Adrenal gland (tissue), 12 donors: ENCODE results near the gene FBRSL1. TPM values are rescaled to one million over a fixed set of nuclear protein-coding genes. Genes with fewer than 3 reads are reported as not detected.

Experiments
- DNase-seq, 7 donors: peaks; one replicate each; pipeline ENCODE4 v3.0.0-alpha.2; 2019 to 2020
- H3K27ac ChIP-seq, 5 donors: fragments of 200-600 bp; sonication (generic) in 4 of 5; 1 replicate in 3 of 5; 2 replicates in 2 of 5; pipeline versions ENCODE4 v1.5.1 to v1.8.0; 2016 to 2020; ENCODE audit warnings: mild to moderate bottlenecking in 1 of 5
- H3K27me3 ChIP-seq: fragments of 200-600 bp; 2 replicates; pipeline ENCODE4 v1.8.0; 2021
- H3K36me3 ChIP-seq, 2 donors: fragments of 200-600 bp; replicated peaks in 1 of 2; 1 replicate in 1 of 2; 2 replicates in 1 of 2; pipeline versions ENCODE4 v1.5.1 to v1.8.0; 2018 to 2022
- H3K4me1 ChIP-seq, 2 donors: fragments of 200-600 bp; replicated peaks in 1 of 2; 1 replicate in 1 of 2; 2 replicates in 1 of 2; pipeline versions ENCODE4 v1.5.1 to v1.8.0; 2018 to 2021
- H3K4me3 ChIP-seq, 4 donors: fragments of 200-600 bp; sonication (generic) in 3 of 4; one replicate each; pipeline ENCODE4 v1.5.1; 2016 to 2018
- H3K9me3 ChIP-seq, 3 donors: fragments of 200-600 bp; sonication (generic) in 1 of 3; replicated peaks in 1 of 3; 1 replicate in 2 of 3; 2 replicates in 1 of 3; pipeline versions ENCODE4 v1.5.1 to v1.8.0; 2016 to 2021
- POLR2A ChIP-seq, 2 donors: fragments of 450-650 bp; IDR thresholded peaks; one replicate each; pipeline ENCODE4 v1.6.1; 2017; ENCODE audit warnings: antibody characterized with exemption in 2 of 2, mild to moderate bottlenecking in 2 of 2, moderate library complexity in 1 of 2
- WGBS, 4 donors: extraction: QIAGEN DNeasy Blood & Tissue Kit in 2 of 4; methylation state at CpG; one replicate each; pipeline versions ENCODE4 v1.1.5 to v1.1.7; 2013 to 2017; 5-methylcytosine and 5-hydroxymethylcytosine counted together
- intact Hi-C, 2 donors: fragments of 100-400 bp; cut with DNase I; formaldehyde crosslinking; loops; one replicate each; pipeline versions ENCODE4 v1.14.1 to v1.15.0; 2022 to 2023
- polyA plus RNA-seq, 3 donors: library from polyadenylated mRNA; stranded (reverse); fragments of 200-250 nt in 2 of 3; fragments of 350-450 nt in 1 of 3; fragmentation: Illumina TruSeq in 1 of 3; extraction: RNeasy Lipid Tissue Mini Kit (QIAGEN cat#74804) in 1 of 3; gene quantifications; one replicate each; pipeline ENCODE4 v1.2.3, GENCODE V29; 2013 to 2014
- total RNA-seq, 9 donors: library from RNA; depleted of rRNA in 4 of 9; stranded (reverse); fragments of >200 nt in 4 of 9; fragments of 120-200 nt in 1 of 9; fragmentation: NEBNext Ultra II Directional in 1 of 9; extraction: Animal tissue kit (Norgen Biotek cat#: 25700) in 1 of 9; gene quantifications; one replicate each; pipeline versions ENCODE4 v1.1.0 to v1.2.4, GENCODE V29; 2013 to 2023
- TF ChIP-seq, protein P1 (sequence below), 6 experiments: fragments of 450-650 bp in 4 of 6; fragments of 200-600 bp in 2 of 6; sonication (generic) in 1 of 6; IDR thresholded peaks; 1 replicate in 5 of 6; 2 replicates in 1 of 6; pipeline versions ENCODE4 v1.5.1 to v1.8.0; 2016 to 2021; ENCODE audit warnings: antibody characterized with exemption in 6 of 6, mild to moderate bottlenecking in 2 of 6, moderate library complexity in 1 of 6
- donor health status: healthy with polysubstance abuse.
- donor health status: Bipolar disorder and iron deficiency.
- donor health status: DM: yes; HTN: yes; CAD: no.
- donor health status: DM: no; HTN: no; CAD: no.
- donor health status: DM: no; HTN: no; CAD: no.
- donor health status: DM: yes; HTN: yes; CAD: no.

The FBRSL1 gene
- total and polyA plus RNA-seq, 12 donors, result 5.3 to 63.8 (median 26.9) TPM

DNA sequence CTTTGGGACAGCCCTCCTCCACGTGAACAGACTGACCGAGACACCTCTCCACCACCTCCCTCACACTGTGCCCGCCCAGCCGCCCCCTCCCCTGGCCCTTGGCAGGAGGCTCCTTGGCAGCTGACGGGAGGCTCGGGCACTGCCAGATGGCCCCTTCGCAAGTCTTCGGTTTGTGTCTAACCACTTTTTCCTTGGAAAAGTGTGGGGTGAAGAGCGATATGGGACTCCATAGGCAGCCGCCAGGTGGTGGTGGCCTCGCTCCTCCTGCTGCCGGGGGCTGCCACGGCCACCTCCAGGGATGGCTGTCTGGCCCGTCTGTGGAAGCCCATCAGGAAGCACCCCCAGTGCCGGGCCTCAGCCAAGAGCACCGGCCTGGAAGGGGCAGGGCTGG, 61.7 kb downstream of the FBRSL1 start:
- Histone ChIP-seq H3K36me3 (peaks cover 0 to 13% of the 10 kb centered on the region in 2 donors), H3K4me1 (peaks cover 0 to 9% of the 10 kb centered on the region in 2 donors), H3K4me3 (no peak overlapping the region), H3K9me3 (no peaks in the 10 kb centered on the region), H3K27ac (no peak overlapping the region), H3K27me3 (no peaks in the 10 kb centered on the region)
- 85 to 91% (median 90%) methylated on average over 8 to 16 of the region's 16 CpGs for WGBS, 4 donors
- intact Hi-C loops, result no loop called here
- no peak for DNase-seq
- TF ChIP-seq, protein P1, sequence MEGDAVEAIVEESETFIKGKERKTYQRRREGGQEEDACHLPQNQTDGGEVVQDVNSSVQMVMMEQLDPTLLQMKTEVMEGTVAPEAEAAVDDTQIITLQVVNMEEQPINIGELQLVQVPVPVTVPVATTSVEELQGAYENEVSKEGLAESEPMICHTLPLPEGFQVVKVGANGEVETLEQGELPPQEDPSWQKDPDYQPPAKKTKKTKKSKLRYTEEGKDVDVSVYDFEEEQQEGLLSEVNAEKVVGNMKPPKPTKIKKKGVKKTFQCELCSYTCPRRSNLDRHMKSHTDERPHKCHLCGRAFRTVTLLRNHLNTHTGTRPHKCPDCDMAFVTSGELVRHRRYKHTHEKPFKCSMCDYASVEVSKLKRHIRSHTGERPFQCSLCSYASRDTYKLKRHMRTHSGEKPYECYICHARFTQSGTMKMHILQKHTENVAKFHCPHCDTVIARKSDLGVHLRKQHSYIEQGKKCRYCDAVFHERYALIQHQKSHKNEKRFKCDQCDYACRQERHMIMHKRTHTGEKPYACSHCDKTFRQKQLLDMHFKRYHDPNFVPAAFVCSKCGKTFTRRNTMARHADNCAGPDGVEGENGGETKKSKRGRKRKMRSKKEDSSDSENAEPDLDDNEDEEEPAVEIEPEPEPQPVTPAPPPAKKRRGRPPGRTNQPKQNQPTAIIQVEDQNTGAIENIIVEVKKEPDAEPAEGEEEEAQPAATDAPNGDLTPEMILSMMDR (IDR thresholded peaks at IDR 0.05), result no peak
- TF ChIP-seq POLR2A (IDR thresholded peaks at IDR 0.05), result no peak

DNA sequence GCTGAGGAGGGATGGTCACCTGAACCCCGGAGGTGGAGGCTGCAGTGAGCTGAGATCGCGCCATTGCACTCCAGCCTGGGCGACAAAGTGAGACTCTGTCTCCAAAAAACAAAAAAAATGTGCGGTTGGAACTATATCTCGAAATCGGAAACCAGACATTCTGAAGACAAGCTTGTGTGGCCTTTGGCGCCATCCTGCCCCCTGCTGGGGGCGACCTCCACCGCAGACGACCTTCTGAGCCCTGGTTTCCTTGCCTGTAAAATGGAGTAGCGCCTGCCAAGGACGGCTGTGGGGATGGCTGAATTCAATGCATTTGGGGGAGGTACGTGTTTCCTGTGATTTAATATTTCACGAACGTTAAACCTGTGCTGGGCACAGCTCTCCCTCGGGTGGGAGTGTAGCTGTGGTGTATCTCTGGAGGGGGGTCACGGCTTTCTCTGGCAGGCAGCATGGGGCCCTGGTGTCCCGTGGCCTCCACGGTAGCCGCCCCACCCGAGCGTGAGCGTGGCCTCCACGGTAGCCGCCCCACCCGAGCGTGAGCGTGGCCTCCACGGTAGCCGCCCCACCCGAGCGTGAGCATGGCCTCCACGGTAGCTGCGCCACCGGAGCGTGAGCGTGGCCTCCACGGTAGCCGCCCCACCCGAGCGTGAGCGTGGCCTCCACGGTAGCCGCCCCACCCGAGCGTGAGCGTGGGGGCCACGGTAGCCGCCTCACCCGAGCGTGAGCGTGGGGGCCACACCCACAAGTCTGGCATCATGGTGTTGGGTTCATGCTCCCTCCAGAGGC, 65.1 kb downstream of the FBRSL1 start:
- Histone ChIP-seq H3K27ac (no peak overlapping the region), H3K27me3 (no peaks in the 10 kb centered on the region), H3K36me3 (no peaks in the 10 kb centered on the region), H3K4me3 (no peak overlapping the region), H3K4me1 (peaks cover 4 to 14% of the 10 kb centered on the region in 2 donors), H3K9me3 (no peaks in the 10 kb centered on the region)
- WGBS, 4 donors, result 89 to 94% (median 93%) methylated on average over 25 to 53 of the region's 53 CpGs
- peak in 2 of 7 donors; percentile 21 to 32 for DNase-seq
- intact Hi-C loops, result no loop called here
- TF ChIP-seq POLR2A (IDR thresholded peaks at IDR 0.05), result no peak
- TF ChIP-seq, protein P1 (IDR thresholded peaks at IDR 0.05), result peak in 2 of 6 experiments; percentile 14 to 36

DNA sequence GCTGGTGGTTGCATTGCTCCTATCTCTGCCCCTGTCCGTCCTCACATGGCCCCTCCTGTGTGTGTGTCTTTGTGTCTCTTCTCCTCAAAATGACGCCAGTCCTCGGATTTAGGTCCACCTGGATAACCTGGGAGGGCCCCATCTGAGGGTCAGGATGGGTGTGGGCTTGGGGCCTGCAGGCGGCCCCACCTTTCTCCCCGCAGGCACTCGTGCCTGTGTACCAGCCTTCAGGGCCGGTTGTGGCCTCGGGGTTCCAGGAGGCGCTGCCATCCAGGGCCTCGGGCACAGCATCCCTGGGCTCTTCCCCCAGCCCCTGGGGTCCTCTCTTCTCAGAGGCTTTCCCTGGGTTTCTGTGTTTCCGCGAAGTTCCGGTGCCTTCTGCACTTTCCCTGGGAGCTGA, 65.7 kb downstream of the FBRSL1 start:
- TF ChIP-seq, protein P1 (IDR thresholded peaks at IDR 0.05), result no peak
- TF ChIP-seq POLR2A (IDR thresholded peaks at IDR 0.05), result no peak
- Histone ChIP-seq H3K27me3 (no peaks in the 10 kb centered on the region), H3K4me3 (no peak overlapping the region), H3K9me3 (no peaks in the 10 kb centered on the region), H3K4me1 (peaks cover 6 to 13% of the 10 kb centered on the region in 2 donors), H3K36me3 (no peaks in the 10 kb centered on the region), H3K27ac (no peak overlapping the region)
- 93 to 100% (median 96%) methylated on average over 5 to 13 of the region's 13 CpGs for WGBS, 4 donors
- no peak for DNase-seq
- intact Hi-C loops, result no loop called here

DNA sequence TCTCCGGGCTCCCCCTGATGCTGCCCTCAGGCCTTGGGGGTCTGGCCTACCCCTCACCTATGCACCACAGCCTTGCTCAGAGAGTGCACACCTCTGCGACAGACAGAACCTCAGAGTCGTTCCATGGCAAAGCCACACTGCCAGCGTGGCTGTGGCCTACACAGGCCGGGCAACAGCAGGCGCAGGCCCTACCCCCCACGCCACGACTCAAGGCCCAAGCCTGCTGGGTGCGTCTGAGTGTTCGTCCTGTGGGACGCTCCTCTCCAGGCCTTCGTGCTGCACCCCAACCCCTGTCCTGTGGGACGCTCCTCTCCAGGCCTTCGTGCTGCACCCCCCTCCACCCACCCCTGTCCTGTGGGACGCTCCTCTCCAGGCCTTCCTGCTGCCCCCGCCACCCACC, 66.3 kb downstream of the FBRSL1 start:
- H3K36me3 ChIP-seq, result no peaks in the 10 kb centered on the region
- H3K27me3 ChIP-seq, result no peaks in the 10 kb centered on the region
- no peak overlapping the region for H3K4me3 ChIP-seq
- no peaks in the 10 kb centered on the region for H3K9me3 ChIP-seq
- TF ChIP-seq, protein P1 (IDR thresholded peaks at IDR 0.05), result no peak
- TF ChIP-seq POLR2A (IDR thresholded peaks at IDR 0.05), result no peak
- peaks cover 9 to 16% of the 10 kb centered on the region in 2 donors for H3K4me1 ChIP-seq
- 91 to 96% (median 95%) methylated on average over 7 to 16 of the region's 16 CpGs for WGBS, 4 donors
- no peak for DNase-seq
- H3K27ac ChIP-seq, result no peak overlapping the region
- intact Hi-C loops, result no loop called here
